HFFc6 (cell line): ENCODE data around the gene CACNB4. TPM values are rescaled to one million over a fixed set of nuclear protein-coding genes. Genes with fewer than 3 reads are reported as not detected.

Experiments
- DNase-seq: peaks from one replicate; pipeline ENCODE4 v3.0.0-alpha.2; 2018
- H3K27ac Mint-ChIP-seq: 2 replicates; pipeline ENCODE4 v1.8.0; 2020; ENCODE audit warnings: mild to moderate bottlenecking, mixed read lengths
- H3K27me3 Mint-ChIP-seq: 2 replicates; pipeline ENCODE4 v1.8.0; 2021; ENCODE audit warnings: mild to moderate bottlenecking, moderate library complexity, mixed read lengths; ENCODE audit not compliant: insufficient read depth
- H3K36me3 Mint-ChIP-seq: 2 replicates; pipeline ENCODE4 v1.8.0; 2021; ENCODE audit warnings: low read depth, mixed read lengths
- H3K4me1 Mint-ChIP-seq: 2 replicates; pipeline ENCODE4 v1.8.0; 2020; ENCODE audit warnings: low read depth, mixed read lengths
- H3K4me3 Mint-ChIP-seq: 2 replicates; pipeline ENCODE4 v1.8.0; 2020; ENCODE audit warnings: mild to moderate bottlenecking, moderate library complexity, mixed read lengths
- H3K9me3 Mint-ChIP-seq: 2 replicates; pipeline ENCODE4 v1.8.0; 2020; ENCODE audit warnings: mild to moderate bottlenecking, mixed read lengths
- total RNA-seq, 6 experiments: library from RNA; stranded (reverse); fragmentation: NEBNext Ultra II Directional; extraction: Animal tissue kit (Norgen Biotek cat#: 25700); gene quantifications; 2 replicates in 1 of 6; 3 replicates in 5 of 6; pipeline ENCODE4 v1.2.3, GENCODE V29; 2021
- TF ChIP-seq, protein P1 (sequence below): fragments of 200-600 bp; sonication (generic); IDR thresholded peaks from 2 replicates; pipeline ENCODE4 v1.5.0; 2021; ENCODE audit warnings: antibody characterized with exemption, mild to moderate bottlenecking

The CACNB4 gene
- total RNA-seq, 6 experiments from 2014 or later, result 0.05 to 0.23 (median 0.21) TPM; not detected in 3

DNA sequence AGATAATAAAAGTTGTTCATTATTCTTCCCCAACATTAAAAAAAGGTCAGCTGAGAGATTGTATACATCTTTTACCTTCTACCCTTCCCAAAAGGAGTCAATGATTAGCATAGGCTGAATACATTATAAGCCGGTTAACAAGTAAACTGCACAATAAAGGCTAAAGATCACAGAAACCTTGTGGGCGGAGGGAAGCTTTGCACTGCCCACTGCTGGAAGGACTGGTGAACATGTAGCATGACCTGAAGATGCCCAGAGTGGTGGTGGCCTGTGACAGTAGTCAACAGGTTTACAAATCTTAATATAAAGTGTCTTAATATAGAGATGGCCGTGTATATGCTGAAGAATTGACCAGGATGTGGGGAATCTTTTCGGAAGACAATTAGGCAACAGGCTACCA, 306.3 kb downstream of the CACNB4 start:
- Mint-ChIP-seq H3K4me1 (peaks cover 22% of the 10 kb centered on the region), H3K27ac (no peak overlapping the region), H3K27me3 (no peaks in the 10 kb centered on the region), H3K4me3 (no peak overlapping the region), H3K36me3 (peaks cover 12% of the 10 kb centered on the region), H3K9me3 (no peaks in the 10 kb centered on the region)
- no peak for DNase-seq
- TF ChIP-seq, protein P1, sequence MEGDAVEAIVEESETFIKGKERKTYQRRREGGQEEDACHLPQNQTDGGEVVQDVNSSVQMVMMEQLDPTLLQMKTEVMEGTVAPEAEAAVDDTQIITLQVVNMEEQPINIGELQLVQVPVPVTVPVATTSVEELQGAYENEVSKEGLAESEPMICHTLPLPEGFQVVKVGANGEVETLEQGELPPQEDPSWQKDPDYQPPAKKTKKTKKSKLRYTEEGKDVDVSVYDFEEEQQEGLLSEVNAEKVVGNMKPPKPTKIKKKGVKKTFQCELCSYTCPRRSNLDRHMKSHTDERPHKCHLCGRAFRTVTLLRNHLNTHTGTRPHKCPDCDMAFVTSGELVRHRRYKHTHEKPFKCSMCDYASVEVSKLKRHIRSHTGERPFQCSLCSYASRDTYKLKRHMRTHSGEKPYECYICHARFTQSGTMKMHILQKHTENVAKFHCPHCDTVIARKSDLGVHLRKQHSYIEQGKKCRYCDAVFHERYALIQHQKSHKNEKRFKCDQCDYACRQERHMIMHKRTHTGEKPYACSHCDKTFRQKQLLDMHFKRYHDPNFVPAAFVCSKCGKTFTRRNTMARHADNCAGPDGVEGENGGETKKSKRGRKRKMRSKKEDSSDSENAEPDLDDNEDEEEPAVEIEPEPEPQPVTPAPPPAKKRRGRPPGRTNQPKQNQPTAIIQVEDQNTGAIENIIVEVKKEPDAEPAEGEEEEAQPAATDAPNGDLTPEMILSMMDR, result no peak

DNA sequence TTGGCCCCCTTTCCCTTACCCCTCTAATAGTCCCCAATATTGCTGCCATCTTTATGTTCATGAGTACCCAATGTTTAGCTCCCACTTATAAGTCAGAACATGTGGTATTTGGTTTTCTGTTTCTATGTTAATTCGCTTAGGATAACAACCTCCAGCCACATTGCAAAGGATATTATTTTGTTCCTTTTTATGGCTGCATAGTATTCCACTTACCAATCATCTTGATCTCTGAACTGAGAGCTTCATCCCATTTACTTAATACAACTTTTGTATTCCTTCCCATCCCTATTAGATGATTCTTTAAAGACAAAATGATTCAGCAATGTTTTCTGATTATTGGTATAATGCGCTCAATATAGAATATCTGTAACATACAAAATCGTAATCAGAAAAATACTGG, 307.3 kb downstream of the CACNB4 start:
- no peak overlapping the region for H3K27ac Mint-ChIP-seq
- no peaks in the 10 kb centered on the region for H3K27me3 Mint-ChIP-seq
- H3K9me3 Mint-ChIP-seq, result no peaks in the 10 kb centered on the region
- H3K4me3 Mint-ChIP-seq, result no peak overlapping the region
- peaks cover 12% of the 10 kb centered on the region for H3K36me3 Mint-ChIP-seq
- TF ChIP-seq, protein P1, result no peak
- H3K4me1 Mint-ChIP-seq, result peaks cover 12% of the 10 kb centered on the region
- DNase-seq, result no peak

DNA sequence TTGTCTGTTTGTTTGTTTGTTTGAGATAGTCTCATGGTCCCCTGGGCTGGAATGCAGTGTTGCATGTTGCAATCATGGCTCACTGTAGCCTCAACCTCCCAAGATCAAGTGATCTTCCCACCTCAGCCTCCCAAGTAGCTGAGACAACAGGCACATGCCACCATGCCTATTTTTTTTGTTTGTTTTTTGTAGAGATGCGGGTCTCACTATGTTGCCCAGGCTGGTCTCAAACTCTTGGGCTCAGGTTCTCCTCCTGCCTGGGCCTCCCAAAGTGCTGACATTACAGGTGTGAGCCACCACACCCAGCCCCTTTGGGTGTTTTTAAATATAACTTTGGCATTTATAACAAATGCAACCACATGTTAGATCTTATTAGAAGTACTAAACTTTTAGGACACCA, 308.2 kb downstream of the CACNB4 start:
- Mint-ChIP-seq H3K4me1 (peaks cover 3% of the 10 kb centered on the region), H3K27me3 (no peaks in the 10 kb centered on the region), H3K4me3 (no peak overlapping the region), H3K27ac (no peak overlapping the region), H3K36me3 (peaks cover 12% of the 10 kb centered on the region), H3K9me3 (no peaks in the 10 kb centered on the region)
- DNase-seq, result no peak
- TF ChIP-seq, protein P1, result no peak

DNA sequence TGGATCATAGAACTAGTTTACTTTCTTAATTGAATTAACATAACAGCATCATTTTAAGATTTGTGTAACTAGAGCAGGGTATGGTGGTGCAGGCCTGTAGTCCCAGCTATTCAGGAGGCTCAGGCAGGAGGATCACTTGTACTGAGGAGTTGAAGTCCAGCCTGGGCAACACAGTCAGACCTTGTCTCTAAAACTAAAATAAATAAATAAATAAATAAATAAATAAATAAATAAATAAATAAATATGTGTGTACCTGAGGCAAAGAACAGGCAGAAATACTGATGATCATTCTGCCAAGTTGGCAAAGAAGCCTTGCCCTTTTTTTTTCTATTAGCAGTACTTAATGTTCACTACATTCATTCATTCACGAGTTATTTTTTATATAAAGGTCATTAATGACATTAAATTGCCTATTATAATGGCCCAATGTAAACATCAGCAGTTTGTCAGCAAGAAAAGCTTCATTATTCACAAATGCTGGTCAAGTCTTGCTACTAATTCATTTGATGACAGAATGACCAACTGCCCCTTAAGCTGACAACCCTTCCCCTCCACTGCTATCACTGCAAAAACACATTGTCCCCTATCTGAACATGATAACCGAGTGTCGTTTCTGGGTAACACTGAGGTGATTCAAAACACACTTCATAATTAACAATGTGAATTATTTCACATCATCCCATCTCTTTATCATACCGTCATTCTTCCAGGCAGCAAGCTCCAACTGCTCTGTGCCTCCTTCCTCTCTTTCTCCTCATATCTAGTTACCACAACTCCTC, 309.6 kb downstream of the CACNB4 start:
- H3K27ac Mint-ChIP-seq, result no peak overlapping the region
- peaks cover 12% of the 10 kb centered on the region for H3K36me3 Mint-ChIP-seq
- H3K27me3 Mint-ChIP-seq, result no peaks in the 10 kb centered on the region; the same call in 1 of the 2 replicates
- no peak overlapping the region for H3K4me3 Mint-ChIP-seq
- TF ChIP-seq, protein P1, result no peak
- H3K4me1 Mint-ChIP-seq, result no peaks in the 10 kb centered on the region
- DNase-seq, result no peak
- H3K9me3 Mint-ChIP-seq, result no peaks in the 10 kb centered on the region

DNA sequence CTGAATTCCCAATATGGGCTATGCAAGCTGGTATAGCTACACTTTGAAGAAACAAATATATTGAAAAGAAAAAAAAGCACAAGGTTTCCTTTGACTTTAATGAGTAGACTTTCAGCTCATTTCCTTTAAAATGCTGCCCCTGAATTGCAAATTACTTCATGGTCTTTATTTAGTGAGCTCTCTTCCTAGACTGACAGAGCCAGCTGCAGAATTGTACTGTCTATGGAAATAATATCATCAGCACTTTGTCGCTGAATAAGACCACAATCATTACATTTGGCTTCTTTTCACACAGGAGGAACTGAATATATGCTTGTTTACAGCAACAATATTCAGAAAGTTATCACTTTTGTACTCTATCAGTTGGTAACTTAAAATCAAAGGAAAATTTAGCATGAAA, 312.4 kb downstream of the CACNB4 start:
- Mint-ChIP-seq H3K27me3 (no peaks in the 10 kb centered on the region; the same call in 1 of the 2 replicates), H3K36me3 (peaks cover under 1% of the 10 kb centered on the region; the same call in 1 of the 2 replicates), H3K4me1 (no peaks in the 10 kb centered on the region), H3K4me3 (no peak overlapping the region), H3K27ac (no peak overlapping the region), H3K9me3 (no peaks in the 10 kb centered on the region)
- TF ChIP-seq, protein P1, result no peak
- DNase-seq, result no peak
